Endothelial cell of umbilical vein (primary cell): ENCODE results near the gene ACADS. TPM values are rescaled to one million over a fixed set of nuclear protein-coding genes. Genes with fewer than 3 reads are reported as not detected.

Experiments used
- BruUV-seq: library from RNA; stranded (reverse); fragments of 400-500 nt; replicated peaks from 2 replicates; lab custom pipeline; 2021; lab: Mats Ljungman, UMichigan
- CTCF ChIA-PET: fragments of 300-600, 350-600 bp; sonication (Branson Sonifier 250); formaldehyde crosslinking; loops from one replicate; lab custom pipeline; 2021; ENCODE audit warnings: antibody characterized with exemption, inconsistent platforms; lab: Charles Lee
- POLR2A ChIA-PET: fragments of 300-600, 350-600 bp; sonication (Branson Sonifier 250); formaldehyde crosslinking; loops from one replicate; lab custom pipeline; 2021; ENCODE audit warnings: antibody characterized with exemption, inconsistent platforms; lab: Charles Lee
- DNase-seq: peaks from one replicate; pipeline ENCODE4 v3.0.0-alpha.2; 2011; ENCODE audit warnings: low read depth, low spot score
- FAIRE-seq: peaks from 2 replicates; lab custom pipeline; 2011; peaks lifted over from hg19 to GRCh38; lab: Jason Lieb, UNC
- H2AFZ ChIP-seq: 2 replicates; pipeline ENCODE4 v1.6.0; 2012; ENCODE audit warnings: low read depth, low read length, control low read depth, inconsistent platforms
- H3K27ac ChIP-seq: 2 replicates; pipeline ENCODE4 v1.5.1; 2011; ENCODE audit warnings: low read depth, mild to moderate bottlenecking, control low read depth, low read length, moderate library complexity; ENCODE audit not compliant: insufficient read depth
- H3K27me3 ChIP-seq, 2 experiments: 2 replicates each; pipeline versions ENCODE4 v1.6.0 to v1.6.1; 2011; ENCODE audit warnings: low read length in 2 of 2, mixed read lengths in 1 of 2; ENCODE audit not compliant: control insufficient read depth in 2 of 2, insufficient read depth in 2 of 2
- H3K36me3 ChIP-seq, 2 experiments: 2 replicates in 1 of 2; 3 replicates in 1 of 2; pipeline ENCODE4 v1.5.1; 2011; ENCODE audit warnings: low read length in 2 of 2, mild to moderate bottlenecking in 1 of 2, moderate library complexity in 1 of 2; ENCODE audit not compliant: control insufficient read depth in 2 of 2, insufficient read depth in 2 of 2; ENCODE audit errors: extremely low read depth in 1 of 2
- H3K4me1 ChIP-seq: 3 replicates; pipeline ENCODE4 v1.5.1; 2011; ENCODE audit warnings: mild to moderate bottlenecking, low read length; ENCODE audit not compliant: control insufficient read depth, insufficient read depth; ENCODE audit errors: extremely low read depth
- H3K4me2 ChIP-seq: 2 replicates; pipeline ENCODE4 v1.6.1; 2011; ENCODE audit warnings: low read length, control low read depth, mixed read lengths; ENCODE audit not compliant: insufficient read depth
- H3K4me3 ChIP-seq, 3 experiments: fragments of 200-600 bp in 1 of 3; sonication (generic), shearing (Covaris generic) in 1 of 3; replicated peaks in 1 of 3; 2 replicates each; pipeline ENCODE4 v1.5.1; 2011 to 2016; ENCODE audit warnings: control low read depth in 3 of 3, low read length in 3 of 3, mild to moderate bottlenecking in 2 of 3, inconsistent platforms in 1 of 3, low read depth in 1 of 3, moderate library complexity in 1 of 3; ENCODE audit not compliant: insufficient read depth in 1 of 3
- H3K79me2 ChIP-seq: 2 replicates; pipeline ENCODE4 v1.6.0; 2012; ENCODE audit warnings: low read length, inconsistent platforms; ENCODE audit not compliant: control insufficient read depth, insufficient read depth
- H3K9ac ChIP-seq: replicated peaks from 2 replicates; pipeline ENCODE3; 2011; ENCODE audit warnings: low read length, control low read depth; ENCODE audit not compliant: insufficient read depth; ENCODE audit errors: extremely low read depth
- H3K9me1 ChIP-seq: replicated peaks from 3 replicates; pipeline ENCODE4 v1.6.0; 2011; ENCODE audit warnings: mild to moderate bottlenecking, low read length; ENCODE audit not compliant: control insufficient read depth, insufficient read depth; ENCODE audit errors: extremely low read depth
- H3K9me3 ChIP-seq: replicated peaks from 2 replicates; pipeline ENCODE4 v1.5.1; 2012; ENCODE audit warnings: low read length, inconsistent platforms; ENCODE audit not compliant: control insufficient read depth, insufficient read depth
- H4K20me1 ChIP-seq: replicated peaks from 2 replicates; pipeline ENCODE3; 2011; ENCODE audit warnings: mild to moderate bottlenecking, low read length; ENCODE audit not compliant: control insufficient read depth, insufficient read depth; ENCODE audit errors: extremely low read depth
- CTCF ChIP-seq, 2 donors: IDR thresholded peaks; 1 replicate in 1 of 2; 2 replicates in 1 of 2; pipeline ENCODE4 v1.5.1; 2011; ENCODE audit warnings: low read length in 2 of 2, mild to moderate bottlenecking in 2 of 2, moderate library complexity in 2 of 2, control low read depth in 1 of 2, inconsistent platforms in 1 of 2, low read depth in 1 of 2; ENCODE audit not compliant: insufficient read depth in 1 of 2; ENCODE audit errors: extremely low read depth in 1 of 2
- EZH2 ChIP-seq: IDR thresholded peaks from 2 replicates; pipeline ENCODE4 v1.6.1; 2012; ENCODE audit warnings: borderline replicate concordance, low read depth, mild to moderate bottlenecking, moderate library complexity, low read length, inconsistent platforms; ENCODE audit not compliant: severe bottlenecking
- FOS ChIP-seq: IDR thresholded peaks from 2 replicates; pipeline ENCODE4 v1.6.1; 2011; ENCODE audit warnings: mild to moderate bottlenecking, low read length, moderate library complexity, borderline replicate concordance; ENCODE audit not compliant: insufficient read depth
- GATA2 ChIP-seq: IDR thresholded peaks from 2 replicates; pipeline ENCODE4 v1.7.0; 2011; ENCODE audit warnings: low read depth, mild to moderate bottlenecking, moderate library complexity, mixed read lengths, low read length; ENCODE audit not compliant: insufficient read length, insufficient read depth
- JUN ChIP-seq: IDR thresholded peaks from 2 replicates; pipeline ENCODE4 v1.6.1; 2011; ENCODE audit warnings: borderline replicate concordance, low read depth; ENCODE audit not compliant: insufficient read length, insufficient read depth
- MAX ChIP-seq: IDR thresholded peaks from 2 replicates; pipeline ENCODE4 v1.6.1; 2011; ENCODE audit not compliant: insufficient read depth, insufficient read length
- MYC ChIP-seq: IDR thresholded peaks from one replicate; pipeline ENCODE4 v1.6.1; 2011; ENCODE audit warnings: mild to moderate bottlenecking, low read depth, low read length
- POLR2A ChIP-seq: IDR thresholded peaks from 2 replicates; pipeline ENCODE4 v1.6.1; 2012; ENCODE audit warnings: low read depth, mild to moderate bottlenecking, control low read depth, low read length
- POLR2AphosphoS5 ChIP-seq: IDR thresholded peaks from 2 replicates; pipeline ENCODE4 v1.6.1; 2012; ENCODE audit warnings: low read depth, mild to moderate bottlenecking, control low read depth, low read length, moderate library complexity; ENCODE audit not compliant: insufficient read depth
- dilution Hi-C: fragments of 300-500 bp; cut with MboI; formaldehyde crosslinking; loops from one replicate; pipeline ENCODE4 v1.15.0; 2019; ENCODE audit warnings: low sequenced_read_pairs; ENCODE audit not compliant: extremely low pct_ligation_motif_present
- intact Hi-C: fragments of 100-400 bp; cut with micrococcal nuclease; formaldehyde crosslinking; loops from one replicate; pipeline ENCODE4 v1.10.0; 2022
- polyA plus RNA-seq, 4 experiments: library from polyadenylated mRNA; depleted of rRNA in 3 of 4; stranded (reverse) in 3 of 4; unstranded in 1 of 4; fragments of >200 nt; gene quantifications; 2 replicates each; pipeline versions ENCODE4 v1.2.1 to v1.2.3, GENCODE V29; 2011 to 2012; ENCODE audit warnings: missing spikeins in 1 of 4
- total RNA-seq: library from RNA; stranded (reverse); gene quantifications from 2 replicates; pipeline ENCODE4 v1.2.3, GENCODE V29; 2021

ACADS gene
- total and polyA plus RNA-seq, 2 donors (not counting 3 experiments of a cell fraction or from before 2014, with no cell fraction given) = 8.2 to 8.9 TPM

GRCh38 chr12:120692524-120693033 is 33.0 kb upstream of the ACADS start:
- ChIA-PET CTCF (interaction anchor here (1.1 to 4.1 kb wide), 2 partner anchors 9 to 44 kb away, joined by 3 to 24 read pairs; no protein-coding TSS in a partner anchor), POLR2A (no interaction called here)
- no peak for DNase-seq

More at GRCh38 chr12:120692524-120693033, 33.0 kb upstream of the ACADS start:
- Histone ChIP-seq H3K9me3 (no peaks in the 10 kb centered on the region), H3K27me3 (no peaks in the 10 kb centered on the region), H2AFZ (no peak overlapping the region), H3K27ac (no peak overlapping the region), H4K20me1 (no peaks in the 10 kb centered on the region), H3K9ac (no peak overlapping the region), H3K4me1 (peaks cover 32% of the 10 kb centered on the region), H3K4me3 (no peak overlapping the region), H3K79me2 (peaks cover 55% of the 10 kb centered on the region), H3K36me3 (peaks cover 20 to 21% of the 10 kb centered on the region in 2 experiments), H3K4me2 (no peak overlapping the region), H3K9me1 (no peaks in the 10 kb centered on the region)
- intact Hi-C loops (no loop called here), dilution Hi-C loops (no loop called here)
- TF ChIP-seq JUN (no peak), POLR2AphosphoS5 (no peak), POLR2A (no peak), GATA2 (no peak), MAX (no peak), FOS (no peak), EZH2 (no peak), CTCF (IDR thresholded peaks at IDR 0.05; ENCODE audit: extremely low read depth in 1 of 2, insufficient read depth in 1 of 2, low read depth in 1 of 2, low read length in 2 of 2) (no peak), MYC (no peak)
- no peak for FAIRE-seq
- no TSS peak for BruUV-seq
